H54 (cell line): ENCODE results near the gene EXTL1.
A peak's percentile ranks its signal among the peaks of the same experiment; 100 is the strongest.

ENCODE experiments used
- DNase-seq: peaks from one replicate; pipeline ENCODE4 v3.0.0; 2011; ENCODE audit warnings: low spot score, mixed read lengths; ENCODE audit not compliant: insufficient read length
- FAIRE-seq: peaks from 3 replicates; lab custom pipeline; 2011; peaks lifted over from hg19 to GRCh38; lab: Jason Lieb, UNC
- POLR2A ChIP-seq: IDR thresholded peaks from 2 replicates; pipeline ENCODE4 v1.6.1; 2011; ENCODE audit warnings: low read depth, mild to moderate bottlenecking, low read length

Gene EXTL1

GRCh38 chr1:26035959-26036755, 14.6 kb downstream of the EXTL1 start:
- no peak for FAIRE-seq
- peak; percentile 65 for DNase-seq

GRCh38 chr1:26036756-26037281, 15.2 kb downstream of the EXTL1 start:
- FAIRE-seq (no peak), DNase-seq (no peak)

More at GRCh38 chr1:26035959-26036755, 14.6 kb downstream of the EXTL1 start:
- no peak for TF ChIP-seq POLR2A

GRCh38 chr1:26037904-26038303, 16.3 kb downstream of the EXTL1 start:
- no peak for TF ChIP-seq POLR2A
- no peak for FAIRE-seq

More at GRCh38 chr1:26036756-26037281, 15.2 kb downstream of the EXTL1 start:
- no peak for TF ChIP-seq POLR2A

GRCh38 chr1:26038477-26038876, 16.9 kb downstream of the EXTL1 start:
- DNase-seq (no peak), FAIRE-seq (no peak)
- no peak for TF ChIP-seq POLR2A

More at GRCh38 chr1:26037904-26038303, 16.3 kb downstream of the EXTL1 start:
- DNase-seq, result no peak

GRCh38 chr1:26038904-26039303, 17.3 kb downstream of the EXTL1 start:
- FAIRE-seq (no peak), DNase-seq (no peak)
- TF ChIP-seq POLR2A, result no peak

GRCh38 chr1:26041401-26041800, 19.8 kb downstream of the EXTL1 start:
- FAIRE-seq (no peak), DNase-seq (no peak)
- TF ChIP-seq POLR2A, result no peak

- DNase-seq, result no peak
- FAIRE-seq, result no peak
- no peak for TF ChIP-seq POLR2A
Observed at GRCh38 chr1:26041978-26042377, 20.4 kb downstream of the EXTL1 start.

GRCh38 chr1:26043765-26044164, 22.2 kb downstream of the EXTL1 start:
- DNase-seq (no peak), FAIRE-seq (no peak)
- no peak for TF ChIP-seq POLR2A

- FAIRE-seq (no peak), DNase-seq (no peak)
- no peak for TF ChIP-seq POLR2A
Observed at GRCh38 chr1:26044414-26044813, 22.8 kb downstream of the EXTL1 start.

GRCh38 chr1:26044971-26045721, 23.6 kb downstream of the EXTL1 start:
- DNase-seq (no peak), FAIRE-seq (no peak)
- no peak for TF ChIP-seq POLR2A

- no peak for FAIRE-seq
- no peak for DNase-seq
- TF ChIP-seq POLR2A, result no peak
Observed at GRCh38 chr1:26045722-26046245, 24.2 kb downstream of the EXTL1 start, which contains the start of gene SLC30A2. Gene SLC30A2, minus strand, starts transcription at chr1:26046118. Its CDS starts 222 bp downstream, at chr1:26045896.

GRCh38 chr1:26046246-26047095, 24.9 kb downstream of the EXTL1 start:
- DNase-seq (no peak), FAIRE-seq (no peak)
- no peak for TF ChIP-seq POLR2A
